ENCODE data around the gene REXO4. TPM values are rescaled to one million over a fixed set of nuclear protein-coding genes. Genes with fewer than 3 reads are reported as not detected.

Gene REXO4
- total and polyA plus RNA-seq, 2 of the 13 experiments (the other 11 are each of a cell fraction or from before 2014, with no cell fraction given) = 18.5 to 30.4 TPM

- WGBS (ENCODE audit: low lambda C conversion rate) = 46% methylated on average over 4 of the region's 4 CpGs
- no peak for ATAC-seq
- Histone ChIP-seq H4K20me1 (ENCODE audit: insufficient read depth, low read length) (no peaks in the 10 kb centered on the region), H2AFZ (ENCODE audit: low read length) (no peak overlapping the region), H3K4me3 (replicated peaks in 1 of 3; ENCODE audit: insufficient read depth in 1 of 3, low read depth in 2 of 3, low read length in 3 of 3) (no peak overlapping the region), H3K9ac (ENCODE audit: insufficient read depth, low read depth, low read length) (no peak overlapping the region), H3K27ac (ENCODE audit: extremely low read length, insufficient read depth, low read length) (no peak overlapping the region), H3K4me1 (ENCODE audit: insufficient read depth, low read length) (peaks cover 7% of the 10 kb centered on the region), H3K27me3 (ENCODE audit: control insufficient read depth in 1 of 2, insufficient read depth in 2 of 2, low read length in 2 of 2) (peaks cover 2 to 77% of the 10 kb centered on the region in 2 experiments; a peak in 3 of 5 replicates), H3K36me3 (replicated peaks in 1 of 2; ENCODE audit: control insufficient read depth in 1 of 2, insufficient read depth in 2 of 2, low read length in 2 of 2) (no peaks in the 10 kb centered on the region), H3K4me2 (ENCODE audit: low read depth, low read length) (no peak overlapping the region), H3K79me2 (ENCODE audit: insufficient read depth, low read length) (no peaks in the 10 kb centered on the region), H3K9me3 (ENCODE audit: low read length) (no peaks in the 10 kb centered on the region)
- in situ Hi-C loops (cut with HindIII; ENCODE audit: extremely low pct_ligation_motif_present, low pct_unique_long_range_greater_than_20kb) = no loop called here
- DNase-seq (ENCODE audit: low spot score) = no peak
- no TSS peak for BruUV-seq (replicated peaks)
- intact Hi-C loops (cut with micrococcal nuclease; ENCODE audit: unreplicated experiment) = no loop called here
- FAIRE-seq = no peak
- ChIA-PET POLR2A (no interaction called here), CTCF (ENCODE audit: low intra/inter-chr PET ratio, low total read pairs) (no interaction called here)
- TF ChIP-seq CHD2 (IDR thresholded peaks at IDR 0.05; ENCODE audit: low read depth, low read length) (no peak), THRA (CRISPR knock-in tag; IDR thresholded peaks at IDR 0.05; ENCODE audit: borderline replicate concordance) (no peak), GLI4 (CRISPR knock-in tag; IDR thresholded peaks at IDR 0.05; ENCODE audit: borderline replicate concordance) (no peak), ZNF768 (CRISPR knock-in tag; IDR thresholded peaks at IDR 0.05) (no peak), ZC3H13 (CRISPR knock-in tag; IDR thresholded peaks at IDR 0.05) (no peak)
Measured at GRCh38 chr9:133439337-133439736, 21.5 kb upstream of the REXO4 start.

DNA sequence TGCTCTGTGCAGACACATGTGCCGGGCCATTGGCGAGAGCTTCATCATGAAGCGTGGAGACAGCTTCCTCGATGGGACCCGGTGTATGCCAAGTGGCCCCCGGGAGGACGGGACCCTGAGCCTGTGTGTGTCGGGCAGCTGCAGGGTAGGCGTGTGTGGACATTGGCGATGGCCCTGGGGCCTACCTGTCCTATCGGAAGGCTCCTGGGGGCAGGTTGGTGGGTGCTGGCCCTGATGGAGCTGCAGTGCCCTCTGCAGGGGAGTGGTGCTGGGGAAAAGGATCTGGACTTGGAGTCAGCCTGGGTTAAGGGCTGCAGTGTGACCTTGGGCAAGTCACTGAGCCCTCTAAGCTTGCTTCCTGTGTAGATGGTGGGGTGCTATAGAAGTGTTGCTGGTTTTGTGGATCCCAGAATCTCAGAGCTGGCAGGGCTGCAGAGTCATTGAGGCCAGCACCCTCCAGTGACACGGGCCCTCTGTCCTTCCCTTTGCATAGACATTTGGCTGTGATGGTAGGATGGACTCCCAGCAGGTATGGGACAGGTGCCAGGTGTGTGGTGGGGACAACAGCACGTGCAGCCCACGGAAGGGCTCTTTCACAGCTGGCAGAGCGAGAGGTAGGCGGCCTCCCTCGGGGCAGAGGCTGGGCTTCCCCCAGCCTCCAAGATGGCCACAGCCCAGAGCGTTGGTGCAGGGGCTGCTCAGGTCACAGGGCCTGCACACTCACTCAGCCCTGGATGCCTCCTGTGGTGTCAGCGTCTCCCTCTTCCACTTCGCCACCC, 20.1 kb upstream of the REXO4 start:
- H3K27ac ChIP-seq (ENCODE audit: extremely low read length, insufficient read depth, low read length) = no peak overlapping the region
- peaks cover 2 to 63% of the 10 kb centered on the region in 2 experiments; a peak in 3 of 5 replicates for H3K27me3 ChIP-seq (ENCODE audit: control insufficient read depth in 1 of 2, insufficient read depth in 2 of 2, low read length in 2 of 2)
- ChIA-PET CTCF (ENCODE audit: low intra/inter-chr PET ratio, low total read pairs) (interaction anchor here (1.6 kb wide), 1 partner anchor 31 kb away, joined by 6 read pairs; no protein-coding TSS in a partner anchor), POLR2A (interaction anchor here (1.8 kb wide), 1 partner anchor 16 kb away, joined by 4 read pairs; the partner anchor contains the start of gene ADAMTS13)
- H2AFZ ChIP-seq (ENCODE audit: low read length) = no peak overlapping the region
- DNase-seq (ENCODE audit: low spot score) = no peak
- peak; percentile 67 for ATAC-seq
- no peaks in the 10 kb centered on the region for H3K79me2 ChIP-seq (ENCODE audit: insufficient read depth, low read length)
- no peaks in the 10 kb centered on the region for H4K20me1 ChIP-seq (ENCODE audit: insufficient read depth, low read length)
- no TSS peak for BruUV-seq (replicated peaks)
- H3K4me3 ChIP-seq (replicated peaks in 1 of 3; ENCODE audit: insufficient read depth in 1 of 3, low read depth in 2 of 3, low read length in 3 of 3) = no peak overlapping the region
- in situ Hi-C loops (cut with HindIII; ENCODE audit: extremely low pct_ligation_motif_present, low pct_unique_long_range_greater_than_20kb) = no loop called here
- no peak overlapping the region for H3K4me2 ChIP-seq (ENCODE audit: low read depth, low read length)
- H3K36me3 ChIP-seq (replicated peaks in 1 of 2; ENCODE audit: control insufficient read depth in 1 of 2, insufficient read depth in 2 of 2, low read length in 2 of 2) = no peaks in the 10 kb centered on the region
- no peak overlapping the region for H3K9ac ChIP-seq (ENCODE audit: insufficient read depth, low read depth, low read length)
- H3K9me3 ChIP-seq (ENCODE audit: low read length) = no peaks in the 10 kb centered on the region
- FAIRE-seq = no peak
- TF ChIP-seq ZNF652 (CRISPR knock-in tag; IDR thresholded peaks at IDR 0.05; ENCODE audit: borderline replicate concordance, low read depth) (no peak), STAG1 (CRISPR knock-in tag; IDR thresholded peaks at IDR 0.05) (peak; percentile 71), ZNF687 (CRISPR knock-in tag; IDR thresholded peaks at IDR 0.05) (peak; percentile 24; the same call in 1 of the 2 replicates)
- TF ChIP-seq, protein P1, sequence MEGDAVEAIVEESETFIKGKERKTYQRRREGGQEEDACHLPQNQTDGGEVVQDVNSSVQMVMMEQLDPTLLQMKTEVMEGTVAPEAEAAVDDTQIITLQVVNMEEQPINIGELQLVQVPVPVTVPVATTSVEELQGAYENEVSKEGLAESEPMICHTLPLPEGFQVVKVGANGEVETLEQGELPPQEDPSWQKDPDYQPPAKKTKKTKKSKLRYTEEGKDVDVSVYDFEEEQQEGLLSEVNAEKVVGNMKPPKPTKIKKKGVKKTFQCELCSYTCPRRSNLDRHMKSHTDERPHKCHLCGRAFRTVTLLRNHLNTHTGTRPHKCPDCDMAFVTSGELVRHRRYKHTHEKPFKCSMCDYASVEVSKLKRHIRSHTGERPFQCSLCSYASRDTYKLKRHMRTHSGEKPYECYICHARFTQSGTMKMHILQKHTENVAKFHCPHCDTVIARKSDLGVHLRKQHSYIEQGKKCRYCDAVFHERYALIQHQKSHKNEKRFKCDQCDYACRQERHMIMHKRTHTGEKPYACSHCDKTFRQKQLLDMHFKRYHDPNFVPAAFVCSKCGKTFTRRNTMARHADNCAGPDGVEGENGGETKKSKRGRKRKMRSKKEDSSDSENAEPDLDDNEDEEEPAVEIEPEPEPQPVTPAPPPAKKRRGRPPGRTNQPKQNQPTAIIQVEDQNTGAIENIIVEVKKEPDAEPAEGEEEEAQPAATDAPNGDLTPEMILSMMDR (CRISPR knock-in tag; IDR thresholded peaks at IDR 0.05) = peak; percentile 77
- intact Hi-C loops (cut with micrococcal nuclease; ENCODE audit: unreplicated experiment) = no loop called here
- WGBS (ENCODE audit: low lambda C conversion rate) = 34% methylated on average over 2 of the region's 20 CpGs
- peaks cover 8% of the 10 kb centered on the region for H3K4me1 ChIP-seq (ENCODE audit: insufficient read depth, low read length)
